Measurements from ENCODE around the gene SLC30A1.

- TF ChIP-seq, protein P1, sequence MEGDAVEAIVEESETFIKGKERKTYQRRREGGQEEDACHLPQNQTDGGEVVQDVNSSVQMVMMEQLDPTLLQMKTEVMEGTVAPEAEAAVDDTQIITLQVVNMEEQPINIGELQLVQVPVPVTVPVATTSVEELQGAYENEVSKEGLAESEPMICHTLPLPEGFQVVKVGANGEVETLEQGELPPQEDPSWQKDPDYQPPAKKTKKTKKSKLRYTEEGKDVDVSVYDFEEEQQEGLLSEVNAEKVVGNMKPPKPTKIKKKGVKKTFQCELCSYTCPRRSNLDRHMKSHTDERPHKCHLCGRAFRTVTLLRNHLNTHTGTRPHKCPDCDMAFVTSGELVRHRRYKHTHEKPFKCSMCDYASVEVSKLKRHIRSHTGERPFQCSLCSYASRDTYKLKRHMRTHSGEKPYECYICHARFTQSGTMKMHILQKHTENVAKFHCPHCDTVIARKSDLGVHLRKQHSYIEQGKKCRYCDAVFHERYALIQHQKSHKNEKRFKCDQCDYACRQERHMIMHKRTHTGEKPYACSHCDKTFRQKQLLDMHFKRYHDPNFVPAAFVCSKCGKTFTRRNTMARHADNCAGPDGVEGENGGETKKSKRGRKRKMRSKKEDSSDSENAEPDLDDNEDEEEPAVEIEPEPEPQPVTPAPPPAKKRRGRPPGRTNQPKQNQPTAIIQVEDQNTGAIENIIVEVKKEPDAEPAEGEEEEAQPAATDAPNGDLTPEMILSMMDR (IDR thresholded peaks at IDR 0.05): no peak
- TF ChIP-seq EZH2phosphoT487 (IDR thresholded peaks at IDR 0.05): no peak
- TF ChIP-seq EZH2 (IDR thresholded peaks at IDR 0.05): no peak
These were observed 25.4 kb downstream of the SLC30A1 start for GRCh38 chr1:211553549-211553948.
